Left lung (tissue), 10 donors: ENCODE measurements around the gene KRTAP23-1. TPM values are rescaled to one million over a fixed set of nuclear protein-coding genes. Genes with fewer than 3 reads are reported as not detected.
A peak's percentile ranks its signal among the peaks of the same experiment; 100 is the strongest.

Source experiments
- ATAC-seq: fragments of 200-7000 bp; cut with Tn5 transposase; one replicate; pipeline ENCODE4 v1.9.1; 2020; ENCODE audit warnings: moderate library complexity
- DNase-seq, 4 donors: peaks; one replicate each; pipeline ENCODE4 v3.0.0-alpha.2; 2013 to 2020
- H3K27ac ChIP-seq, 2 donors: fragments of 200-600 bp; sonication (generic) in 1 of 2; one replicate each; pipeline versions ENCODE4 v1.5.0 to v1.8.0; 2020 to 2021
- H3K27me3 ChIP-seq, 2 donors: fragments of 200-600 bp; sonication (generic) in 1 of 2; one replicate each; pipeline versions ENCODE4 v1.5.0 to v1.8.0; 2020 to 2021
- H3K36me3 ChIP-seq, 2 donors: fragments of 200-600 bp; sonication (generic) in 1 of 2; one replicate each; pipeline versions ENCODE4 v1.5.0 to v1.8.0; 2020 to 2021
- H3K4me1 ChIP-seq, 2 donors: fragments of 200-600 bp; one replicate each; pipeline ENCODE4 v1.8.0; 2021
- H3K4me3 ChIP-seq, 2 donors: fragments of 200-600 bp; sonication (generic) in 1 of 2; one replicate each; pipeline versions ENCODE4 v1.5.0 to v1.8.0; 2020 to 2021; ENCODE audit warnings: mild to moderate bottlenecking in 1 of 2
- H3K9me3 ChIP-seq, 2 donors: fragments of 200-600 bp; sonication (generic) in 1 of 2; one replicate each; pipeline versions ENCODE4 v1.5.0 to v1.8.0; 2020 to 2021
- intact Hi-C, 2 donors: fragments of 100-400 bp; cut with DNase I; formaldehyde crosslinking; loops; one replicate each; pipeline versions ENCODE4 v1.11.2 to v1.14.2; 2022
- microRNA-seq, 2 donors: library from miRNA; unstranded; fragments of <30 nt; microRNA quantifications; one replicate each; pipeline ENCODE4, GENCODE V29; 2019
- polyA plus RNA-seq, 6 donors: library from polyadenylated mRNA; unstranded; fragments of 120-200 nt; gene quantifications; one replicate each; pipeline ENCODE4 v1.2.1, GENCODE V29; 2013; ENCODE audit not compliant: insufficient read length in 6 of 6
- total RNA-seq, 2 donors: library from RNA; stranded (reverse); fragmentation: NEBNext Ultra II Directional; extraction: Animal tissue kit (Norgen Biotek cat#: 25700); gene quantifications; one replicate each; pipeline ENCODE4 v1.2.1, GENCODE V29; 2021
- TF ChIP-seq, protein P1 (sequence below), 2 donors: fragments of 200-600 bp; sonication (generic) in 1 of 2; IDR thresholded peaks; one replicate each; pipeline versions ENCODE4 v1.5.0 to v1.8.0; 2021; ENCODE audit warnings: antibody characterized with exemption in 2 of 2
- donor health status: DM: no; HTN: yes; CAD: no.
- donor health status: DM: no; HTN: no; CAD: no.

KRTAP23-1 gene
- total and polyA plus RNA-seq, 8 donors: not detected

DNA sequence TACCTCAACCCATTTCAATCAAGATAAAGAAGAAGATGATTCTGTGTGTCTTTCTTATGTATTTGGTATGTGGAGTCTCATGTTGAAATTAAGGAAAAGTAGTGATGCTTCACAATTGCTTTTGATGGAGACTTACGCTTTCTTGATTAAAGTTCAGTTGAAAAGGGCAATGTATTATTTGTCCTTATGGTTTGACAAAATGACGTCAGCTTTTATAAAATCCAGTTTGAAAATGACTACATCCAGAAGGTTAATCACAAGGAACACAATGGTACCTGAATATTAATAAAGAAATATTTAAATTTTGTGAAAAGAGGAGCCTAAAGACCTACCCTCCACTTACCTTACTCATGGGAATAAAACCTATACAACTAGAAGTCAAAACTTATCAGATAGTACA is 32.7 kb downstream of the KRTAP23-1 start:
- no peaks in the 10 kb centered on the region for H3K27me3 ChIP-seq
- ATAC-seq (no peak), DNase-seq (no peak)
- H3K36me3 ChIP-seq: no peaks in the 10 kb centered on the region
- no peak overlapping the region for H3K27ac ChIP-seq
- TF ChIP-seq, protein P1, sequence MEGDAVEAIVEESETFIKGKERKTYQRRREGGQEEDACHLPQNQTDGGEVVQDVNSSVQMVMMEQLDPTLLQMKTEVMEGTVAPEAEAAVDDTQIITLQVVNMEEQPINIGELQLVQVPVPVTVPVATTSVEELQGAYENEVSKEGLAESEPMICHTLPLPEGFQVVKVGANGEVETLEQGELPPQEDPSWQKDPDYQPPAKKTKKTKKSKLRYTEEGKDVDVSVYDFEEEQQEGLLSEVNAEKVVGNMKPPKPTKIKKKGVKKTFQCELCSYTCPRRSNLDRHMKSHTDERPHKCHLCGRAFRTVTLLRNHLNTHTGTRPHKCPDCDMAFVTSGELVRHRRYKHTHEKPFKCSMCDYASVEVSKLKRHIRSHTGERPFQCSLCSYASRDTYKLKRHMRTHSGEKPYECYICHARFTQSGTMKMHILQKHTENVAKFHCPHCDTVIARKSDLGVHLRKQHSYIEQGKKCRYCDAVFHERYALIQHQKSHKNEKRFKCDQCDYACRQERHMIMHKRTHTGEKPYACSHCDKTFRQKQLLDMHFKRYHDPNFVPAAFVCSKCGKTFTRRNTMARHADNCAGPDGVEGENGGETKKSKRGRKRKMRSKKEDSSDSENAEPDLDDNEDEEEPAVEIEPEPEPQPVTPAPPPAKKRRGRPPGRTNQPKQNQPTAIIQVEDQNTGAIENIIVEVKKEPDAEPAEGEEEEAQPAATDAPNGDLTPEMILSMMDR (IDR thresholded peaks at IDR 0.05): no peak
- intact Hi-C loops: no loop called here
- no peak overlapping the region for H3K4me3 ChIP-seq
- H3K9me3 ChIP-seq: no peaks in the 10 kb centered on the region
- H3K4me1 ChIP-seq: no peaks in the 10 kb centered on the region

DNA sequence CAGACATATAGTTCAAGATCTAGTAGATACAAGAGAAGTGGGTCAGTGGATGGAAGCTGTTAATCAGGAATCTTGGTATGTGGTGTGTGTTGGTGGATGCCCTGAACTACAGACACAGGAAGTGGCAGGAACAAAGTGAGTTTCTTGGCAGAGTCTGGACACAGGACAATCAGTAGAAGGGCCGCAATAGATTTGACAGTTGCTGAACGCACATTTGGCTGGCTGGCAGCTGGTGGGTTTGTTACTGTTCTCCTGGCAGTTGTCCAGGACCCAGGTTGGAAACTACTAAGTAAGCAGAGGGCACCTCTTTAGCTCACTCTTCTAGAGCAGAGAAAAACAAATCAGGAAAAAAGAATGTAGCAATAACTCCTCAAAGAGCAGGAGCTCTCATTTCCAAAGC is 41.5 kb downstream of the KRTAP23-1 start:
- peak in 1 of 4 donors; percentile 5 for DNase-seq
- no peaks in the 10 kb centered on the region for H3K4me1 ChIP-seq
- TF ChIP-seq, protein P1 (IDR thresholded peaks at IDR 0.05): no peak
- H3K27ac ChIP-seq: no peak overlapping the region
- no peak for ATAC-seq
- H3K36me3 ChIP-seq: no peaks in the 10 kb centered on the region
- H3K9me3 ChIP-seq: no peaks in the 10 kb centered on the region
- no peak overlapping the region for H3K4me3 ChIP-seq
- H3K27me3 ChIP-seq: no peaks in the 10 kb centered on the region
- intact Hi-C loops: no loop called here

DNA sequence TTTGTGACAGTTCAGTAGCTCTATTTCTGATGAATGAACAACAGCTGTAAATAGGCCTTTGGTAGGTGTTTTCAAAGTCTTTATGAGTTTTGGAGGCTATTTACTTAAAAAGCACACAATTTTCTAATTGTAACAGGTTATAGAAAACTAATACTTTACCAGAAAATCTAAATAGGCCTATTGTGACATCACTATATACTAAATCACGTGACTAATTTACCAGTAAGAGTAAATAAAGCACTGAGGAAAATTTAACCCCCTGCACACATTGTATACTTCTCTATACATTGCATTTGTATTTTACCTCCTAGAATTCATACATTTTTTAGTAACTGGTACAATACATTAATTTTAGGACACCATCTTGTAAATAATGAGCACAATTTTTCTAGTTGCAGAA is 43.3 kb downstream of the KRTAP23-1 start:
- H3K27me3 ChIP-seq: no peaks in the 10 kb centered on the region
- peaks cover 0 to 4% of the 10 kb centered on the region in 2 donors for H3K9me3 ChIP-seq
- DNase-seq (no peak), ATAC-seq (no peak)
- intact Hi-C loops: no loop called here
- H3K4me3 ChIP-seq: no peak overlapping the region
- H3K27ac ChIP-seq: no peak overlapping the region
- H3K4me1 ChIP-seq: no peaks in the 10 kb centered on the region
- TF ChIP-seq, protein P1 (IDR thresholded peaks at IDR 0.05): no peak
- H3K36me3 ChIP-seq: no peaks in the 10 kb centered on the region

Small RNA genes lying within 50 kb of the gene (microRNA-seq; reads per million reads assigned to microRNA genes)
- 0 reads per million in 2 donors for gene MIR4327

Other genes with a start within 250 kb of the KRTAP23-1 start
- not detected for gene CLDN17, start 181.8 kb downstream of the KRTAP23-1 start, total RNA-seq
- not detected for gene CLDN17, start 181.8 kb downstream of the KRTAP23-1 start, polyA plus RNA-seq
- gene CLDN8, start 132.5 kb downstream of the KRTAP23-1 start, total RNA-seq: under 1 TPM in 1 of 2 donors, not detected in 1; 0.39 TPM
- gene CLDN8, start 132.5 kb downstream of the KRTAP23-1 start, polyA plus RNA-seq: under 1 TPM in 5 of 6 donors, not detected in 1; 0.14 to 0.64 (median 0.49) TPM
- gene KRTAP24-1, start 65.7 kb downstream of the KRTAP23-1 start, total RNA-seq: not detected
- not detected for gene KRTAP24-1, start 65.7 kb downstream of the KRTAP23-1 start, polyA plus RNA-seq
- not detected for gene KRTAP25-1, start 59.1 kb downstream of the KRTAP23-1 start, total RNA-seq
- gene KRTAP25-1, start 59.1 kb downstream of the KRTAP23-1 start, polyA plus RNA-seq: not detected
- gene KRTAP26-1, start 28.3 kb downstream of the KRTAP23-1 start, total RNA-seq: not detected
- gene KRTAP26-1, start 28.3 kb downstream of the KRTAP23-1 start, polyA plus RNA-seq: not detected
- not detected for gene KRTAP27-1, start 10.9 kb downstream of the KRTAP23-1 start, total RNA-seq
- not detected for gene KRTAP27-1, start 10.9 kb downstream of the KRTAP23-1 start, polyA plus RNA-seq
- not detected for gene KRTAP13-2, start 23.7 kb upstream of the KRTAP23-1 start, total RNA-seq
- gene KRTAP13-2, start 23.7 kb upstream of the KRTAP23-1 start, polyA plus RNA-seq: not detected
- gene KRTAP13-1, start 47.4 kb upstream of the KRTAP23-1 start, total RNA-seq: not detected
- not detected for gene KRTAP13-1, start 47.4 kb upstream of the KRTAP23-1 start, polyA plus RNA-seq
- not detected for gene KRTAP13-3, start 77.3 kb upstream of the KRTAP23-1 start, total RNA-seq
- not detected for gene KRTAP13-3, start 77.3 kb upstream of the KRTAP23-1 start, polyA plus RNA-seq
- gene KRTAP13-4, start 81.6 kb upstream of the KRTAP23-1 start, total RNA-seq: not detected
- gene KRTAP13-4, start 81.6 kb upstream of the KRTAP23-1 start, polyA plus RNA-seq: not detected
- not detected for gene KRTAP15-1, start 91.7 kb upstream of the KRTAP23-1 start, total RNA-seq
- not detected for gene KRTAP15-1, start 91.7 kb upstream of the KRTAP23-1 start, polyA plus RNA-seq
- gene KRTAP19-1, start 131.8 kb upstream of the KRTAP23-1 start, total RNA-seq: not detected
- gene KRTAP19-1, start 131.8 kb upstream of the KRTAP23-1 start, polyA plus RNA-seq: not detected
- not detected for gene KRTAP19-2, start 138.8 kb upstream of the KRTAP23-1 start, total RNA-seq
- not detected for gene KRTAP19-2, start 138.8 kb upstream of the KRTAP23-1 start, polyA plus RNA-seq
- gene KRTAP19-3, start 143.4 kb upstream of the KRTAP23-1 start, total RNA-seq: not detected
- gene KRTAP19-3, start 143.4 kb upstream of the KRTAP23-1 start, polyA plus RNA-seq: not detected
- gene KRTAP19-4, start 148.6 kb upstream of the KRTAP23-1 start, total RNA-seq: not detected
- not detected for gene KRTAP19-4, start 148.6 kb upstream of the KRTAP23-1 start, polyA plus RNA-seq
- gene KRTAP19-5, start 153.5 kb upstream of the KRTAP23-1 start, total RNA-seq: not detected
- gene KRTAP19-5, start 153.5 kb upstream of the KRTAP23-1 start, polyA plus RNA-seq: not detected
- gene KRTAP19-6, start 193.3 kb upstream of the KRTAP23-1 start, total RNA-seq: not detected
- gene KRTAP19-6, start 193.3 kb upstream of the KRTAP23-1 start, polyA plus RNA-seq: not detected
- gene KRTAP19-7, start 212.7 kb upstream of the KRTAP23-1 start, total RNA-seq: not detected
- not detected for gene KRTAP19-7, start 212.7 kb upstream of the KRTAP23-1 start, polyA plus RNA-seq
- not detected for gene KRTAP22-2, start 241.8 kb upstream of the KRTAP23-1 start, total RNA-seq
- gene KRTAP22-2, start 241.8 kb upstream of the KRTAP23-1 start, polyA plus RNA-seq: not detected
- gene KRTAP6-3, start 243.8 kb upstream of the KRTAP23-1 start, total RNA-seq: not detected
- not detected for gene KRTAP6-3, start 243.8 kb upstream of the KRTAP23-1 start, polyA plus RNA-seq